Kidney glomerular epithelial cell (primary cell): Measurements from ENCODE around the gene AGRP.
"Not testable (repeated sequence)": the region's sequence is repeated elsewhere in the genome, so short reads cannot be mapped to it uniquely, and the experiment has no call there.

Source experiments
- DNase-seq: peaks from one replicate; lab custom pipeline; 2025; lab: John Stamatoyannopoulos, UW

AGRP gene

DNA sequence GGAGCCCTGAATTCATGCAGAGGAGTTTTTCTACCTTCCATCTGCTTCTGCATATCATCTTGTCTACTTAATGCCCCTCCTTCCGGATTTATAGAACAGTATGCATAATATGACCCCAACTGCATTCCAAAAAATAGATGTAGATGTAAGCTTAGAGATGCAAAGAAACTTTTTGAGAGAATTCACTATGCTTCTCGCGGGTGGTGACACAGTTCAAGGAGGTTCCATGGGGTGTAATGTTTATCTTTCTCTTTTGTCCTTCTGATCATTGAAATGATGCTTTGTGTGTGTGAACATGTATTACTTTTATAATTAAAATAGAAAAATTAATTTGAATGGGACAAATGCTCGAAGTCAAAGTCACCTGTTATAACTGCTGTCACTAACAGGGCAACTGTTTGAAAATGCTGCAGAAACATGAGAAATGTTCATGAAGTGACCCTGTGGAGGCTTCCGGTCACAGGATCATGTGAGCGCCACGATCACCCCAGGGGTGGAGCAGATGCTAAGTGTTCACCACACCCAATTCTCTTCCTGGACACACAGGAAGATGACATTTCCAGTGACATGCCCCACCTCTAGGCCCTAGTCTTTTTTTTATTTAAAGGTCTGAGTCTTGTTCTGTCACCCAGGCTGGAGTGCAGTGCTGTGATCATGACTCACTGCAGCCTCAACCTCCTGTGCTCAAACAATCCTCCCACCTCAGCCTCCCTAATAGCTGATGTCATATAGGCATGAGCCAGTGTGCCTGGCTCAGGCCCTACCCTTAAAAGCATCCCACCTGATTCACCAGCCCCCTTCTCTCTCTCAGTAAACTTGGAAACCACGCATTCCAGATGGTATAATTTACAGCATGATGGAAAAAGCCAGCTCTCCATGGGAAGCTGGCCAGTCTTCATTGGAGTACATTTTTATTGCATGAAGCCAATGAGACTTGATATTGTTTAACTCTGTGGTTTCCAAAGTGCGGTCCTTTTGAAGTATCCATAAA, 21.0 kb upstream of the AGRP start:
- no peak for DNase-seq

DNA sequence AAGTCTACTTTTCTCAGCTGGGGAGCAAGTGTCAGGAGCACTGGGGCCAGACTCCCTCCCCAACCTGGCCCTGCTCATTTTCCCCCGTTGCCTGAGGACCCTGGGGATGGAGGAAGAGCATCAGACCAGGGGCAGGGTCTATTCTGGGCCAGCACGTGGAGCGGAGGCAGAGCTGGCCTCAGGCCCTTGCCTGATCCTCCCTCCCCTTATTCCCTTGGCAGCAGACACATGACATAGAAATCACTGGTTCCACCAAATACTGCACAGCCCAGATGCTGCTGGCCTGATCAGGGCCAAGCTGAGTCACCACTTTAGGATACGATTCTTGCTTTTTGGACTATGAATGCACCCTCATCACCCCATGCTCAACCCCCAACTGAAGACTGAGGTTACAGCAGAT, 15.8 kb upstream of the AGRP start:
- no peak for DNase-seq

DNA sequence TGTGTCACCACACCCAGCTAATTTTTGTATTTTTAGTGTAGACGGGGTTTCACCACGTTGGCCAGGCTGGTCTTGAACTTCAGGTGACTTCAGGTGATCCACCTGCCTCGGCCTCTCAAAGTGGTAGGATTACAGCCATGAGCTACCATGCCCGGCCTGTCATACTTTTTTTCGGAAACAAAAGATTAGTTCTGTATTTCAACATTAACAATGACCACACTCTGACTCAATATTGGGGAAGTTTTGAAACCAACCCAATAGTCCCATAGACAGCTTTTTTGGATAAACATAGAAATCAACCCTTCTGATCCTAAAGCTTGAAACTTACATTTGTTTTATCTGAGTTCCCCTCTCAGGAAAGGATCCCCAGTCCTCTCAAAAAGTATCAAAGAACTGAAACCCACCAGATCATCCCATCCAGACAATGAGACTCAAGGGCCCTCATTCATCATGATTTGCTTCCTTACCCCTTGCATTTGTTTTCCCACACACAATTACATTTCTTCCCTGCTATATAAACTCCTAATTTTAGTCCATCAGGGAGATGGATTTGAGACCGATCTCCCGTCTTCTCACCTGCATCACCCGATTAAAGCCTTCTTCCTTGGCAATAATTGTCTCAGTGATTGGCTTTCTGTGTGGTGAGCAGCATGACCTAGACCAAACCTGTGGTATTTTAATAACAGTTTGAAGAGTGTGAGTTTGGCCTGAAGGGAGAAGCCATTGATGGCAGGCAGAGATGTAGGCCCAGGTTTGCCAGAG, 7.2 kb upstream of the AGRP start:
- DNase-seq, result no peak

DNA sequence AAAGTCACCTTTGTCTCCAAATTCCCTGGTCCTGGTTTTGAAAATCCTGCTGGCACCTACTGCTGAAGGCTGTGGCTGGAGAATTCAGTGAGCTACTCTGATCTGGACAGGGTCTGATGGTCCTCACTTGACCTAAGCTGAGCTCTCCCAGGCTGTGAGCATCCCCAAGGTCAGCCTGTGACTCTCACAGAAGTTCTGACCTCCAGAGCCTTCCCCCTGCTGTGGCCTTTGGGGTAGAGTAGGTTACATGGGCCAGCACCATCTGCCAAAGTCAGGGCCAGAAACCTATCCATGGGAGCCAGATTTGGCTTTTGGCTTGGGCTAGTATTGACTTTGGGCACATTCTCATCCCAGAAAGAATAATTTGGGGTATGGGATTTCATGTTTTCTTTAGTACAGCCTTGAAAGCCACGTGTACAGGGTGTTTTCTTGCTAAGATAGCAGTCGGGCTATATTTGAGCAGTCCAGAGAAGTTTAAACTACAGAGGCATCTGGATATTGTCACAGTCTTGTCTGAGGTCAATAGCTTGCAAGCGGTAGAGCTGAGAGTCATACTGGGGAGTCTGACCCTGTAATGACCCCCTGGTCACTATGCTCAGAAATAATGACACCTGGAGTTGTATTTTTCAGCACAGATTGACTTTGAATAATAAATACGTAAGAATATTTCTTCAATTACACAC, 6.2 kb upstream of the AGRP start:
- DNase-seq, result no peak

DNA sequence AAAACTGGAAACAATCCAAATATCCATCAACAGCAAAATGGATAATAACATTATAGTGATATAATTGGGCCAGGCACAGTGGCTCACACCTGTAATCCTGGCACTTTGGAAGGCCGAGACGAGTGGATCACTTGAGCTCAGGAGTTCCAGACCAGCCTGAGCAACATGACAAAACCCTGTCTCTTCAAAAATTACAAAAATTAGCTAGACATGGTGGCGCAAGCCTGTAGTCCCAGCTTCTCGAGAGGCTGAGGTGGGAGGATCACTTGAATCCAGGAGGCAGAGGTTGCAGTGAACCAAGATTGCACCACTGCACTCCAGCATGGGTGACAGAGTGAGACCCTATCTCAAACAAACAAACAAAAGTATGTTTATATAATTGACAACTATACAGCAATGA, 4.2 kb upstream of the AGRP start:
- not testable (repeated sequence) for DNase-seq

DNA sequence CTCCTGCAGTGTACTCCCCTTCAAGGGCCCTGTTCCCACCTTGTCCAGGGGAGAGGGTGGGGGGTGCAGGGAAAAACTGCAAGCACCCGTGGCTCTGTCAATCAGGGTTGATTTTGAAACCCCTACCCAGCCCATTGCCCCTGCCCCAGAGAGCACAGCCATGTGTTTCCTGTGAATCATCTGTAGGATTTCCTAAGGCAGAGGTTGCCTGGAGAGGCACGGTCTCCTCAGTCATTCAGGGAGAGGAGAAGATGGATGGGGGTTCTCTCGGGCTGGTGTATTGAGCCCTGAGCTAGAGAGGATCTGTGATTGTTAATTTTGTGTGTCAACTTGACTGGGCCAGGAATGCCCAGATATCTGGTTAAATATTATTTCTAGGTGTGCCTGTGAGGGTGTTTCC, 3.5 kb upstream of the AGRP start:
- DNase-seq, result no peak

DNA sequence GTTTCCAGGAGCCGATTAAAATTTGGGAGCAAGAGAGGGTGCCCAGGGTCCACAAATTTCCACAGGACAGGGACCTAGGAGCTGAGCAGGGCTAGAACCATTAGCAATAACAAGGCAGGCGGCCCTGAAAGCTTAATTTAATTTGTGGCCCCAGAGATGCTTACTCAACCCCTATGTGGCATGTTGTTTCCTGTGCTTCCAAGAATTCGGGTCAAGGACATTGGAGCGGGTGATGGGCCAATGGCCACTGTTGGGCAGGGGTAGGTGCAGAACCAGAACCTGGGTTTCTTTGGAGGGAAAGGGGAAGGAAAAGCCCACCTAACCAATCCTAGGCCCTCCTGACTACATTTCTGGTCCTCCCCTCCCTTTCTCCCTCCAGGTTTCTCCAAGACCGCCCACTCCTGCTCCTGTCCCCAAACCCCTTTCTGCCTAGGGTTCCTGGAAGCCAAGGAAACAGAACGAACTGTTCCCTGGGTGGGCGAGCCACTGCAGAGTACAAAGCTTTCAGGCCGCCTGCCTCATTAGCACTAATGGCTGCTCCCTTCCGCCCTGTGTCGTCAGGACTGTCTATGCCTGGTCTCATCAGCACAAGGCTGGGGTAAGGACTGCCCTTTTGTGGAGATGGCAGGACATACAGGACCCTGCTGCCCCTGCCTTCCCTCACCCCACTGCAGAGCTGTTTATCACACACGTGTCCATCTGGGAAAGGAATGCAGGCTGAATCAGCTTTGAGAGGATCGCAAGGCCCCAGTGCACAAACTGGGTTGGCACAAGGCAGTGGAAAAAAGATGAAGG, 581 bp upstream of the AGRP start:
- no peak for DNase-seq

DNA sequence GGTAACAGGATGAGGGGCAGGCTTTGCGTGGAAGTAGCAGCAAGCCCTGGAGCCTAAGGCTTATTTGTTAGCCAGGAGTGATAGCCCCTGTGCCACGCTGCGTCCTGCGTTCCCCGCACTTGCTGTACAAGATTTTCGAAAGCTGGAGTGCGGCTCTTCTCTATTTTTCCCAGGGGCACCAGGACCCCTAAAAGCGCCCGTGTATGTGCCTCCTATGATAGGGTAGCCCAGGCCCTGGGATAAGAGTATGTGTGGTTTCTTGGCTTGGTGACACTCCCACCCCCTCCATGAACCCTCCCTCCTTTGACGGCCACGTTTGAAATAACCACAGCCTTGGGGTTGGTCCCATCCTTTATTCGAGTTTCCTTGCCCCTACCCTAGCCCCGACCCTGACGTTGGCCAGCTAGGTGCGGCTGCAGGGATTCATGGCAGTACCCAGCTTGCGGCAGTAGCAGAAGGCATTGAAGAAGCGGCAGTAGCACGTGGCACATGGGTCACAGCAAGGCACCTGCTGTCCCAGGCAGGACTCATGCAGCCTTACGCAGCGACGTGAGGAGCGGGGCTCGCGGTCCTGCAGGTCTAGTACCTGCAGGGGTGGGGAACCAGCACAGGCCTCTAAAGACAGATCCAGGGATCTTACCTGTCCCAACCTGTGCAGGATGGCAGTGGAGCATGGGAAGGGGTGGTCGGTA, 968 bp downstream of the AGRP start:
- no peak for DNase-seq

DNA sequence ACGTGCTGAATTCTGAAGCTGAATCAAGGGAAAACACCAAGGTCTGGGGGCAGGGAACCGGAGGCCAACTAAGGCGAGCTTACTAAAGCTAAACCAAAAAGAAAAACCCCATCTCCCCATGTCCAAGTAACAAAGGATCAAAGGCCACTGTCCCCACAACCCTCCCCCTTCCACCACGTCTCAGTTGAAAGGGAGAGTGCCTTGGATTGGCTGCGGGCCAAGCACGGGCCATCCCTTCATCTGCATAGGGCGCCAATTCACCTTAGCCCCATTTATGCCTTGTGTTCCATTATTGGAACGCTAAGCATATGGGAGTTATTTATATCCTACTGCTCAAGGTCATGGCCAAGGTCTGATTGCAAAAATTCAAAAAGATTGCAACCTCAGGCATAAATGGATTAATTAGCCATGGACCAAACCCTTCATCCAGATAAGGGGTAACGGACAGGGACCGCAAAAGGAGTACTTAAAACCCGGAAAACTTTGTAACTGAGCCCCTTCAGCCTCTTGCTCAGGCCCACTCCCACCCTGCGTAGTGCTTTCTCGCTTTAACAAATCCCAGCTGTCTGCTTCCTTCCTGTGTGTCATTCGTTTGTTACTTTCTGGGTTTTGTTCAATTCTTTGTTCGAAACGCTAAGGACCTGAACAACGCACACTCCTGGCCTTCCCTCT, 1.6 kb downstream of the AGRP start:
- DNase-seq, result no peak

DNA sequence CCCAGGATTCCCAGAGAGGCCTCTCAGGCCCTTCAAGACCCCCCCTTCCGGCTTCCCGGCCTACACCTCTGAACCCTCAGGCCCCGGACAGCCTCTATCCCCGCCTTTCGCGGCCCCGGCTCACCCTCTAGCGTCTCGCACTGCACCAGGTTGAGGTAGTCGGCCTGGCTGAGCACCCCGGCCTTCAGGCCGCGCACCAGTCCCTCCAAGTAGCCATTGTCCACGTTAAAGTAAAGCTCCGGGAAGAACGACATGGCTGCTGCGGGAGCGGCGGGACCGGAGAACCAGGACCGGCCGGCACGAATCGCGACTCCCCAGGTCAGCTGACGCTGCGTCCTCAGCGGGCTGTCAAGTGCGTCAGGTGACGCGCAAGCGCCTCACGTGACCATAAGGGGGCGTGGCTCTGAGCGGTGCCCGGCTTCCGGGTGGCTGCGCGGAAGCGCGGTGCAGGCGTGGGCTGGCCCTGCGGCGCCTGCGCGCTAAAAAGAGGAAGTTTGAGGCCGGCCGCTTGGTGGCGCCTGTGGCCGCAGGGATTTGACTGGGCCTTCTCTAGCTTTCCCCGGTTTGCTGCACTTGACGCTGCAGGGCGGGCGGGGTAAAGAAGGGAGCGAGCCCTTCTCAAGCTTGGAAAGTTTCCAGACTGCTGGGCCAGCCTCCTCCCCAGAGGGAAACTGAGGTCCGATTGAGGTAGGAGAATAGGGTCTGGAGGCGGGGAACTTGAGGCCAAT, 2.4 kb downstream of the AGRP start, which contains the start of gene ATP6V0D1:
Gene ATP6V0D1 (minus strand): TSS at position 325 of the 728 bp plus-strand sequence. CDS start 71 bp downstream, at position 254.
- peak; percentile 96 for DNase-seq

DNA sequence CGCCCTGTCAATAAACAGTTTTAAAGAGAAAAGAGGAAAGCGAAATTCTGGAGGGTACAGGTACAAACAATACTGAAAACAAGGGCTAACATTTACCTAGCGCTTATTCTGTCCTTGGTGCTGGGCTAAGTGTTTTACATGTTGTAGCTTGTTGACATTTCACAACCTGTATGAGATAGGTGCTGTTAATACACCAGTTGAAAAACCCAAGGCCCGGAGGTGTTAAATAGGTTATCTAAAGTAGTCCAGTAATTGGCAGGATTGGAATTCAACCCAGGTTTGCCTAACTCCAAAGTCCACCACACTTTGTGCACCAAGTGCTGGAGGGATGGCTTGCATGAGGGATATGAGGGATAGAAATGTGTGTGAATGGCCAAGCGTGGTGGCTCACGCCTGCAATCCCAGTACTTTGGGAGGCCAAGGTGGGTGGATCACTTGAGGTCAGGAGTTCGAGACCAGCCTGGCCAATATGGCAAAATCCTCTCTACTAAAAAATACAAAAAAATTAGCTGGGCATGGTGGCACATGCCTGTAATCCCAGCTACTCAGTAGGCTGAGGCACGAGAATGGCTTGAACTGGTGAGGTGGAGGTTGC, 5.3 kb downstream of the AGRP start:
- DNase-seq, result no peak

DNA sequence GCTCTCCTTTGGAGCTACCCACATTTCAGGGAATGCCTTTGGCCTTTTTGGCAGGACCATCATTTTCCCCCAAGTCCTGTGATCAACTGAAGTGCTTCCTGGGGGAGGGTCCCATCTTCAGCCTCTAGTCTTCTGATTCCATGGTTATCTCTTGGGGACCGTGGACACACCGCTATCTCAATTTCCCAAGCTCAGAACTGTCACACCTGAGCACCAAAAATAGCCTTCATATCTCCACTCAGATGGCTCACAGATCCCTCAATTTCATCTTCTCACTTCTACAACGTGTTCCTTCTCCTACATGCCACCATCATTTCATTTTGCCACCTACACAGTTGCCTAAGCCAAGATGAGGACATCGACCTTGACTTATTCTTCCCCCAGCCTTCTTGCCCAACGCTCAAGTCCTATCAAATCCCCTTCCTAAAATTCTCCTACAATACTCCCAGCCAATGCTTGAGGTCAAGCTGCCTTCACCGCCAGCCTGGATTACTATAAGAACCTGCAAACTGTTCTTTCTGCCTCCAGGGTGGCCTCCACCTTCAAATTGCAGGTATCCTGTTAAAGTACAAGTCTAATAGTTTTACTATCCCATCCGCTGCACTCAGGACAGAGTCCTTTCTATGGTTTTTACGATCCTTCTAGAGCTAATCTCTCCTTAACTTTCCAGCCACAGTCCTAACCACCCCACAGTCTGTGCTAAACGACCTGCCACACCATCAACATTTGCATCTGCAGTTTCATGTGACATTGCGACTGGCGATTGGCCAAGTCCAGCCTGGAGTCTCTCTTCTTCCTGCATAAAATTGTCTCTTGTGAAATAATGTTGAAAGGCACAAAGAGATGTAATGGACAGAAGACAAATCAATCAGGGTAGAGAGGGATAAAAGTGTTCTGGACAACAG, 8.5 kb downstream of the AGRP start:
- DNase-seq, result no peak

DNA sequence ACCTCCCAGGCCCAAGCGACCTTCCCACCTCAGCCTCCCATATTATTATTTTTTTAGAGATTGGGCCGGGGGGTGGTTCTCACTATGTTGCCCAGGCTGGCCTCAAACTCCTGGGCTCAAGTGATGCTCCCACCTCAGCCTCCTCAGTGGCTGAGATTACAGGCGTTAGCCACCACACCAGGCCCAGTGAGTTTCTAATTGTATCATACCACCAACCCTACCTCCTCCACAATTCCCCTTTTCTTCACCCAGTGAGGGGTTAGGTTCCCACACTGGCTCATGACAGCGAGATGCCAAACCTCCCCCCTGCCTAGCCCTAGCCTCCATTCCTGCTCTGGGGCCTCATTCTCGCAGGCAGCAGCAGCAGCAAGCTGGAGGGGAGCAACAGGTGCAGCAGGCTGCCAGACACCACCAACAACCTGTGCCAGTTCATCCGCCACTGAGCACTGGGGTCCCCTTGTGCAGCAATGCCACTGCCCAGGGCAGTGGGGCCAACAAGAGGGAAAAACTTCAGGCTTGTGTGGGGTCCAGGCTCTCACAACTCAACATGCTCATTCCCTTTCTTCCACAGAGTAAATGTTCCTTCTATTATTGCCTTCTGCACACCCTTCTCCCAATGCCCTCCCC, 11.5 kb downstream of the AGRP start:
- DNase-seq, result no peak

DNA sequence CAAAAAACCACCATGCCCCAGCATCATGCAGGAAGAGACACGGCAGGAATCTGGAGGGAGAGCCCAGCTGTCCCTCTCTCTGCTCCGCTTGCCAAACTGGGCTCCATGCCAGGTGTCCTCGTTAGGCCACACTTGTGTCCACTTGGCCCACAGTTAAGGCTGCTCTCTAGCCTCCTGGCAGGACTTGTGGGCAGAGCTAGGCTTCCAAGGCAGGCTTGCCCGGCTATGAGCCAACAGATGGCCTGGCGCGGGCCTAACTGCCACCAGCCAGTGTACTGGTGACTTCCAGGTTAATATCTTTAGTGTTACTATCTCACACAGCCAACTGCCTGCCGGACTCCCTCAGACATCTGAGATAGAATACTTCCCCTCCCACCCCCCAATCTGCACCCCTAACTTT, 13.0 kb downstream of the AGRP start:
- DNase-seq, result no peak

DNA sequence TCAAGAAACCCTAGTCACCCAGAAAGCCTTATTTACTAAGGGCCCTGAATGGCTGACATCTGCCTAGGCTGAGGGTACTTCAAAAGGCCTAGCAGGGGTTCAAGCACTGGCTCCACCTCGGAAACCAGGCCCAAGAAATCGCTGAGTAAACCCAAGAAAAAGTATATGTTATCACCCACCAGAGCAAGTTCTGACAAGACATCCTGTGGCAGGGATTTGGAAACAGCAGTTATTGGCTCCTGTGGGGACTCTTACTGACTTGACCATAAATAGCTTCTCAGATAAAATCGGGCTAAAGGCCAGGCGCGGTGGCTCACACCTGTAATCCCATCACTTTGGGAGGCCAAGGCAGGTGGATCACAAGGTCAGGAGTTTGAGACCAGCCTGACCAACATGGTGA, 14.6 kb downstream of the AGRP start:
- DNase-seq, result no peak

DNA sequence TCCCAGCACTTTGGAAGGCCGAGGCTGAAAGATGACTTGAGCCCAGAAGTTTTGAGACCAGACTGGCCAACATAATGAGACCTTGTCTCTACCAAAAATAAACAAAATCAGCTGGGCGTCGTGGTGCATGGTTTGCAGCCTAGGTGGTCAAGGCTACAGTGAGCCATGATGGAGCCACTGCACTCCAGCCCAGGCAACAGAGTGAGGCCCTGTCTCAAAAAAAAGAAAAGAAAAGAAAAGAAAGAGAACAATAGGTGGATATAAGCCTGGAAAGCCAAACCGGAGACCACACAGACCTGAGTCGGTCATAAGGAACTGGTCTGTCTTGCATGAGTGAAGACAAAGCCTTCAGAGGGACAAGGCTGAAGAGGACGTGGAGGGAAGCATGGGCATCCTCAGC, 16.8 kb downstream of the AGRP start:
- no peak for DNase-seq

DNA sequence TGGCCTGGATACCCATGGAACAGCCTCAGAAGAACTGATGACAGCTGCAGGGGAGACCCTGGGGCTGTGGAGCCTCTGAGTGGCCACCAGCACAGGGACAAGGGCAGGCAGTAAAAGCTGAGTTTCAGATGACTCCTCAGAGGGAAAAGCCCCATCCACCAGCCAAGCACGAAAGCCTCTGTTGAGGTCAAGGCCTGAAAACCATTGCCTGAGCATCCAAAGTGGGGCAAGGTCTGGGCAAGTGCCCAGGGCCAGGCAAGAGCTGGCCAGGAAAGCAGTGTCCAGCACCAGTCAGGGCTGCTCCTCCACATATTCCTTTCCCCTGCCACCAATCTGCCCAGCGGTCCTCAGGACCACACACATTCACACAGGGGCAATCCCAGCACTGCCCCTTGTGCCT, 18.8 kb downstream of the AGRP start:
- DNase-seq, result no peak

DNA sequence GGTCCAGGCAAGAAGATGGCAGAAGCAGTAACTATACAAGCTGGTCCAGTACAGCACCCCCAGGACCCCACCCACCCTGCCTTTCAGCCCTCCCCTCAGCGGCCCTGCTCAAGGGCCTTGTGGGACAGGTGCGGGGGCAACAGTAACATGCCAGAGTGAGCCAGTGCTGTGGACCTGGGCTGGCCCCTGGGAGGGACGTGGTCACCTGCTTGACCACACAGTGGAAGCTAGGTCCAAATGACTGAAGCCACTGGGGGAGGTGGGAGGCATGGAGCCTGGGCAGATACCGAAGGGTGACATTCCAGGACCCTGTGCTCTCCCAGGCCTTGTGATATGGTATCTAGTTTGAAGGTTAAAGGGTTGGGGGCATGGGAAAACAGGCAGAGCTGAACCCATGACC, 19.7 kb downstream of the AGRP start:
- DNase-seq, result no peak
